ENCODE measurements around the gene TAGLN3.

DNA sequence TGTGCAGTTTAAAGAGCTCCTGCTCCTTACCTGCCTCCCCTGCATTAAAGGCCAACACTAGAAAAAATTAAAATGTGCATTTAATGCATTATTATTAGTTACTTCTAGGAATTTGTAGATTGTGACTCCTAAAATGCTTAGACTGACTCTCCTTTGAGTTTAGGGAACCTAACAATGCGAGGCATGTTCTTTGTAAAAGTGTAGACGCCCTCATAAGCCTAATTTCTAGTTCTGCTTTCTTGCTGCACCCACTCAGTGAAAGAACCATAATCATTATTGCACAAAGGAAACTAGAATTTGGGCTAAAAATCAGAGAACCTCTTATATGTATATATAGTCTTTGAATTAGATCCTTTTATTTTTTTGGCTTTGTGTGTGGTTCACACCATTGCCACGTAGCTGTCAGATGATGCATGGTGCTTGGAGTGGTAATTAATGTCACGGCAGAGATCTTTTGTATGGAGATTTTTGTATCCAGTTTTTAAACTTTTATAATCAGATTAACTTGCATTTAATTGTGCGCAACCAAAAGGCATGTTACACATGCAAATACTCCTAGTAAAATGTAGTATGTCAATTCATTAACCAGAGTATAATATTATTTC lies 19.2 kb upstream of the TAGLN3 start:
- TF ChIP-seq POLR2A (IDR thresholded peaks at IDR 0.05) (no peak), CTCF (IDR thresholded peaks at IDR 0.05) (no peak), EP300 (IDR thresholded peaks at IDR 0.05) (no peak), POLR2AphosphoS5 (IDR thresholded peaks at IDR 0.05) (no peak)

Measured in sigmoid colon (tissue), 4 donors.